Fibroblast of pulmonary artery (primary cell): ENCODE measurements around the gene OR4D9.

Source experiments
- DNase-seq: peaks from one replicate; pipeline ENCODE4 v3.0.0-alpha.2; 2010; ENCODE audit warnings: low read depth
- H3K4me3 ChIP-seq: replicated peaks from 2 replicates; pipeline ENCODE4 v1.5.1; 2011; ENCODE audit warnings: low read depth, mild to moderate bottlenecking, control low read depth, low read length, moderate library complexity
- TF ChIP-seq, protein P1 (sequence below): IDR thresholded peaks from 2 replicates; pipeline ENCODE4 v1.5.1; 2011; ENCODE audit warnings: mild to moderate bottlenecking, control low read depth, low read length, inconsistent platforms; ENCODE audit errors: missing control alignments

The OR4D9 gene

GRCh38 chr11:59562292-59562691, 51.0 kb downstream of the OR4D9 start:
- H3K4me3 ChIP-seq: no peak overlapping the region
- TF ChIP-seq, protein P1, sequence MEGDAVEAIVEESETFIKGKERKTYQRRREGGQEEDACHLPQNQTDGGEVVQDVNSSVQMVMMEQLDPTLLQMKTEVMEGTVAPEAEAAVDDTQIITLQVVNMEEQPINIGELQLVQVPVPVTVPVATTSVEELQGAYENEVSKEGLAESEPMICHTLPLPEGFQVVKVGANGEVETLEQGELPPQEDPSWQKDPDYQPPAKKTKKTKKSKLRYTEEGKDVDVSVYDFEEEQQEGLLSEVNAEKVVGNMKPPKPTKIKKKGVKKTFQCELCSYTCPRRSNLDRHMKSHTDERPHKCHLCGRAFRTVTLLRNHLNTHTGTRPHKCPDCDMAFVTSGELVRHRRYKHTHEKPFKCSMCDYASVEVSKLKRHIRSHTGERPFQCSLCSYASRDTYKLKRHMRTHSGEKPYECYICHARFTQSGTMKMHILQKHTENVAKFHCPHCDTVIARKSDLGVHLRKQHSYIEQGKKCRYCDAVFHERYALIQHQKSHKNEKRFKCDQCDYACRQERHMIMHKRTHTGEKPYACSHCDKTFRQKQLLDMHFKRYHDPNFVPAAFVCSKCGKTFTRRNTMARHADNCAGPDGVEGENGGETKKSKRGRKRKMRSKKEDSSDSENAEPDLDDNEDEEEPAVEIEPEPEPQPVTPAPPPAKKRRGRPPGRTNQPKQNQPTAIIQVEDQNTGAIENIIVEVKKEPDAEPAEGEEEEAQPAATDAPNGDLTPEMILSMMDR: no peak
- no peak for DNase-seq
